ENCODE measurements around the gene TBL1Y. TPM values are rescaled to one million over a fixed set of nuclear protein-coding genes. Genes with fewer than 3 reads are reported as not detected.
"Not testable (repeated sequence)": the region's sequence is repeated elsewhere in the genome, so short reads cannot be mapped to it uniquely, and the experiment has no call there.

The TBL1Y gene
- total RNA-seq, 1 donor from 2014 or later, result not detected

- ATAC-seq (no peak), DNase-seq (no peak)
- intact Hi-C loops (cut with micrococcal nuclease), result no loop called here
Observed at GRCh38 chrY:7040662-7041061, 130.2 kb downstream of the TBL1Y start.

DNA sequence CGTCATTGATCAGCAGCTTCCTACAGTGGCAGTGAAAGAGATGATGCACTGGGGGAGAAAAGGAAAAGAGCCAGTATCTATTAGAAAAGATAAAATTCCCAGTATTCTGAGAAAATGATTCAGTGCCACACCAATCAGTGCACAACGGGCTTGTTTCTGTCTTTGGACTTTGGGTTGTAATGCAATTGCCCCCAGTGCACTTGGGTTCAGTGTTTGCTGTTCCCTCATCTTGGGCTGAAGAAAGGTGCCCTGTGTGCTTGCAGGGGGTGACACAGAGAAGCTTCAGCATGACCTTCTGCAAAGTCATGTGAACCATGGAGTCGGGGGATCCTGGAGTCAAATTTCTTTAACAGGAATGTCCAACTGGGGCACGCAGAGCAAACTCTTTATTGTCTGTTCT, 131.5 kb downstream of the TBL1Y start:
- ATAC-seq (no peak), DNase-seq (no peak)
- intact Hi-C loops (cut with micrococcal nuclease), result no loop called here

GRCh38 chrY:7052461-7052860, 142.0 kb downstream of the TBL1Y start:
- ATAC-seq; DNase-seq; intact Hi-C loops (cut with micrococcal nuclease): not testable (repeated sequence)

DNA sequence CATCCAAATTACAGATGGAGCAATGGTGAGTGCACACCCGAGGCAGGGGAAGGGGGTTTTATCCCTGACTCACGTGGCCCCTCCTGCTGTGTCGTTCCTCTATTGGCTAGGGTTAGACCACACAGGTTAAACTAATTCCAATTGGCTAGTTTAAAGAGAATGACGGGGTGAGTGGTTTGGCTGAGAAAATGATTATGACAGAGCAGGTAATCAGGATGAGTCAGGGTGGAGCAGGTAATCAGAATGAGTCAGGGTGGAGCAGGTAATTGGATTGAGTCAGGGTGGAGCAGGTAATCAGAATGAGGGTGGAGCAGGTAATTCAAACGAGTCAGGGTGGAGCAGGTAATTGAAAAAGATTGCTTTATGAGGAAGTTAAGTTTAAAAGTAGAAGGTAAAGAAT, 146.4 kb downstream of the TBL1Y start:
- ATAC-seq, result no peak
- intact Hi-C loops (cut with micrococcal nuclease), result no loop called here

DNA sequence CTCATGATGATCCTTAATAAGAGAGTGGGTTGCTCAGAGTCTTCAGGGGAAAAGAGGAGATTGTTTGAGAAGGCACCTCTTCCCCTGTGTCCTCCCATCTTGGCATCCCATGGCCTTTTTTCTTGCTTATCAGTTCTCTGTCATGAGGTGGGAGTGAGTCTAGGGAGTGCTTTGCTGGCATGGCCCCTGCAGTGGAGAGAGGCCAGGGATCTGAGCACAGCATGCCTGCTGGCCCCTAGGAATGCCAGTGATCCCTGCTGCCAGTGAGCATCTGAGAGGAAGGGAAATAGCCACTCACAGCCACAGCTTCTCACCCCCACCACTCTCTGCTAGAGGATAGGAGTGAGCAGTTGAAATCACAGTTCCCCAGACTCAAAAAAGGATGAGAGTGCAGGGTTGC, 168.2 kb downstream of the TBL1Y start:
- ATAC-seq, result peak; percentile 67
- intact Hi-C loops (cut with micrococcal nuclease), result no loop called here
- no peak for DNase-seq

More for the DNA sequence above, 146.4 kb downstream of the TBL1Y start:
- DNase-seq, result no peak

DNA sequence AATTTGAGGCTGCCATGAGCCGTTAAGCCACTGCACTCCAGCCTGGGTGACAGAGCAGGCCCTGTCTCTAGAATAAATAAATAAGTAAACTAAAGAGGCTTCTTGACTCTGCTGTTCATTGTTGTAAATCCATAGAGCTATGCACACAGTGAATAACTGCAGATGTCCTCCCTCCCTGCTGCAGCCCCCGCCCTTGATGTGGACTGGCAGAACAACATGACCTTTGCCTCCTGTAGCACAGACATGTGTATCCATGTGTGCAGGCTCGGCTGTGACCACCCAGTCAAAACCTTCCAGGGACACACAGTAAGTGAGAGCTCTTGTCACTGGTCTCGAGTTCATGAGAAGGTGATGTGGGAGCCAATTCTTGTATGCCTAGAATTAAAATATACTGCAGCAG, 170.1 kb downstream of the TBL1Y start:
- DNase-seq; intact Hi-C loops (cut with micrococcal nuclease); ATAC-seq: not testable (repeated sequence)

DNA sequence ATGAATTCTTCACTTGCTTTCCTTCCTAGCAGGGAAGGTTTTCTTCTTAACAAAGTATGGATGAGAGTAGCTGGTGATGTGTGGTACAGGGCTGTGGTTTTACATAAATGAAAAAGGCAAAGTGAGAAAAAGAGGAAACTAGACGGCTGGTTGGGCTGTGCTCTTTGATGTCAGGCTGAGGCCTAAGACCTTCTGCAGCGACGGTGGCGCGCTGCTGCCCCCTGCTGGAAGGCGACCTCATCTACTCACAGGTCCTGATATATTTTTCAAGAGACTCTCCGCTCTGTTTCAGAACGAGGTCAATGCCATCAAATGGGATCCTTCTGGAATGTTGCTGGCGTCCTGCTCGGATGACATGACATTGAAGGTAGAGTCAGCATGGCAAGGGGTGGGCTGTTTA, 175.1 kb downstream of the TBL1Y start:
- intact Hi-C loops (cut with micrococcal nuclease), result loop anchor here (5.0 kb wide), 1 partner anchor 123 kb away; no protein-coding TSS in a partner anchor
- DNase-seq, result peak; percentile 81
- peak; percentile 73 for ATAC-seq

GRCh38 chrY:7092836-7093235, 182.3 kb downstream of the TBL1Y start:
- DNase-seq (no peak), ATAC-seq (no peak)
- intact Hi-C loops (cut with micrococcal nuclease), result no loop called here

- DNase-seq (no peak), ATAC-seq (no peak)
- intact Hi-C loops (cut with micrococcal nuclease), result no loop called here
Observed at GRCh38 chrY:7094365-7094764, 183.9 kb downstream of the TBL1Y start.

- ATAC-seq, result no peak
- no peak for DNase-seq
- intact Hi-C loops (cut with micrococcal nuclease), result no loop called here
Observed at GRCh38 chrY:7097021-7097420, 186.5 kb downstream of the TBL1Y start.

DNA sequence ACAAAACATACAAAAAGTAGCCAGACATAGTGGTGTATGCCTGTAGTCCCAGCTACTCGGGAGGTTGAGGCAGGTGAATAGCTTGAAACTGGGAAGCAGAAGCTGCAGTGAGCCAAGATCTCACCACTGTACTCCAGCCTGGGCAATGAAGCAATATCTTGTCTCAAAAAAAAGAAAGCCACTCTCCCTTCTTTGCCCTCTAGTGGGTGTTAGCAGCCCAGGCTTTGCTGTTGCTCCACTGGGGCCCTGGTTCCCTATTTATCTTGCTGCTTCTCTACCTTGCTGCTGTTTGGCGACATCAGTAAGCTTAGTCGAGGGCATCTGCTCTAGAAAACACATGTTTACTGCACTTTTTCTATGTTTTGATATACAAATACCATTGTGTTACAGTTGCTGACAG, 189.2 kb downstream of the TBL1Y start:
- DNase-seq (no peak), ATAC-seq (no peak)
- intact Hi-C loops (cut with micrococcal nuclease), result no loop called here

- ATAC-seq (no peak), DNase-seq (no peak)
- intact Hi-C loops (cut with micrococcal nuclease), result no loop called here
Observed at GRCh38 chrY:7102680-7103079, 192.2 kb downstream of the TBL1Y start.

GRCh38 chrY:7107179-7107578, 196.7 kb downstream of the TBL1Y start:
- intact Hi-C loops (cut with micrococcal nuclease), result no loop called here
- no peak for DNase-seq
- ATAC-seq, result no peak

DNA sequence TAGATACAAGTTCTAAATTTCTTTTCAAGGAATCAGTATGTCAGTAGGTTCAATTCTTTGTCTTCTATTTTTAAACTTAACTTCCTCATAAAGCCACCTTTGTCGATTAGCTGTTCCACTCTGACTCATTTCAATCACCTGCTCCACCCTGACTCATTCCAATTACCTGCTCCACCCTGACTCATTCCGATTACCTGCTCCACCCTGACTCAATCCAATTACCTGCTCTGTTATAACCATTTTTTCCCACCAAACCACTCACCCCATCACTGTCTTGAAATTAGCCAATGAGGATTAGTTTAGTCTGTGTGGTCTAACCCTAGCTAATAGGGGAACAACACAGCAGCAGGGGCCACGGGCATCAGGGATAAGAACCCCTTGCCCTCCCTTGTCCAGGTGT, 199.6 kb downstream of the TBL1Y start:
- intact Hi-C loops (cut with micrococcal nuclease), result no loop called here
- ATAC-seq (no peak), DNase-seq (no peak)

DNA sequence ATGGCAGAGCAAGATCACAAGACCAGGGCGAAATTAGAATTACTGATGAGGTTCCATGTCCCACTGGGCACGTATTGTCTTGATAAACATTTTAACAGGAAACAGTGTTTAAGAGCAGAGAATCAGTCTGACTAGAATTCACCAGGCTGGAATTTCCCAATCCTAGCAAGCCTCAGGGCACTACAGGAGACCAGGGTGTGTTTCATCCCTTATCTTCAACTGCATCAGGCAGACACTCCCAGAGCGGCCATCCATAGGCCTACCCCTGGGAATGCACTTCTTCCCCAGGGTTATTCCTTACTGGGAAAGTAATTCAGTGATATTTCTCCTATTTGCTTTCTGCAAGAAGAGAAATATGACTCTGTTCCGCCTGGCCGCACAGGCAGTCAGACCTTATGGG, 205.4 kb downstream of the TBL1Y start:
- ATAC-seq (no peak), DNase-seq (no peak)
- intact Hi-C loops (cut with micrococcal nuclease), result no loop called here

- intact Hi-C loops (cut with micrococcal nuclease), result no loop called here
- ATAC-seq, result no peak
- DNase-seq, result no peak
Observed at GRCh38 chrY:7122202-7122601, 211.7 kb downstream of the TBL1Y start.

- DNase-seq, result no peak
- no peak for ATAC-seq
- intact Hi-C loops (cut with micrococcal nuclease), result no loop called here
Observed at GRCh38 chrY:7125136-7126056, 214.9 kb downstream of the TBL1Y start.

DNA sequence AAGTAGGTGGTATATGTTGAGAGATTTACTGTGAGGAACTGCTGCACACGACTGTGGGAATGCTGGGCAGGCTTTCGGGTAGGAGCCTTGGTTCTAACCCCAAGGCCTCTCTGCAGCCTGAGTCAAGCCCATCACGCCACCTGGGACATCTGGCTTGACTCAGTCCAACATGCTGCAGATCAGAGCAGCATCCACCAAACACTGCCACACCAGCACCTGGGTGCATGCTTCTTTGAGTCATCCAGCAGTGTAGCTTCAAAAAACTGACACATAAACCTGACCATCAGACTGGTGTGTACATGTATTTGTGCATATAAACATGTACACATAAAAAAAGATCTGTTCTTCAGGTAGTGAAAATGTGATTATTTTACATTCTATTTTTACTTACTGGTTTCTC, 217.7 kb downstream of the TBL1Y start:
- ATAC-seq (no peak), DNase-seq (no peak)
- intact Hi-C loops (cut with micrococcal nuclease), result no loop called here

Data from left ventricle myocardium superior (tissue), 1 donor.